Mononuclear cell (primary cell): ENCODE measurements around the gene SPCS1. TPM values are rescaled to one million over a fixed set of nuclear protein-coding genes. Genes with fewer than 3 reads are reported as not detected.
"Not testable (repeated sequence)": the region's sequence is repeated elsewhere in the genome, so short reads cannot be mapped to it uniquely, and the experiment has no call there.

ENCODE experiments used
- H3K27me3 ChIP-seq: 2 replicates; pipeline ENCODE4 v1.6.0; 2011; ENCODE audit warnings: low read length, control low read depth; ENCODE audit not compliant: insufficient read depth
- H3K4me1 ChIP-seq: 2 replicates; pipeline ENCODE4 v1.5.1; 2011; ENCODE audit warnings: mild to moderate bottlenecking, low read length, control low read depth; ENCODE audit not compliant: insufficient read depth
- H3K4me3 ChIP-seq: 2 replicates; pipeline ENCODE4 v1.5.1; 2011; ENCODE audit warnings: mild to moderate bottlenecking, low read length, moderate library complexity
- H3K9me3 ChIP-seq: 2 replicates; pipeline ENCODE4 v1.5.1; 2011; ENCODE audit warnings: low read depth, mild to moderate bottlenecking, control low read depth, low read length
- total RNA-seq: library from RNA; depleted of rRNA; stranded (reverse); fragments of >200 nt; gene quantifications from one replicate; pipeline ENCODE4 v1.2.3, GENCODE V29; 2012

SPCS1 gene
- 44.7 TPM for total RNA-seq

- Histone ChIP-seq H3K4me3 (peak within 1 kb of the TSS; percentile 95), H3K27me3 (no peaks in the 10 kb centered on the region), H3K9me3 (no peaks in the 10 kb centered on the region), H3K4me1 (peaks cover 55% of the 10 kb centered on the region)
Measured at GRCh38 chr3:52705688-52706686, at the start of gene SPCS1, which contains the start of gene GLT8D1. Gene SPCS1, plus strand, starts transcription at chr3:52706106. Its CDS starts 141 bp downstream, at chr3:52706247. Gene GLT8D1, minus strand, starts transcription at chr3:52705791. Its CDS starts 5,331 bp downstream, at chr3:52700460.

- Histone ChIP-seq H3K4me3 (no peak overlapping the region), H3K27me3 (no peaks in the 10 kb centered on the region), H3K4me1 (no peaks in the 10 kb centered on the region), H3K9me3 (no peaks in the 10 kb centered on the region)
Measured at GRCh38 chr3:52660046-52660445, 45.9 kb upstream of the SPCS1 start.

- Histone ChIP-seq H3K9me3 (no peaks in the 10 kb centered on the region), H3K4me3 (no peak overlapping the region), H3K27me3 (no peaks in the 10 kb centered on the region), H3K4me1 (no peaks in the 10 kb centered on the region)
Measured at GRCh38 chr3:52663098-52663497, 42.8 kb upstream of the SPCS1 start.

GRCh38 chr3:52670621-52671521 is 35.0 kb upstream of the SPCS1 start:
- no peaks in the 10 kb centered on the region for H3K9me3 ChIP-seq
- no peaks in the 10 kb centered on the region for H3K27me3 ChIP-seq
- peaks cover 29% of the 10 kb centered on the region for H3K4me1 ChIP-seq
- no peak overlapping the region for H3K4me3 ChIP-seq

GRCh38 chr3:52671676-52672075 is 34.2 kb upstream of the SPCS1 start:
- Histone ChIP-seq H3K4me3 (no peak overlapping the region), H3K27me3 (no peaks in the 10 kb centered on the region), H3K4me1 (peaks cover 29% of the 10 kb centered on the region), H3K9me3 (no peaks in the 10 kb centered on the region)

- not testable (repeated sequence) for H3K9me3 ChIP-seq, H3K27me3 ChIP-seq, H3K4me3 ChIP-seq
Measured at GRCh38 chr3:52676201-52676600, 29.7 kb upstream of the SPCS1 start.

GRCh38 chr3:52678265-52679198 is 27.4 kb upstream of the SPCS1 start:
- peaks cover 32% of the 10 kb centered on the region for H3K4me1 ChIP-seq
- no peak overlapping the region for H3K4me3 ChIP-seq
- no peaks in the 10 kb centered on the region for H3K27me3 ChIP-seq
- H3K9me3 ChIP-seq: no peaks in the 10 kb centered on the region

More at GRCh38 chr3:52676201-52676600, 29.7 kb upstream of the SPCS1 start:
- peaks cover 23% of the 10 kb centered on the region for H3K4me1 ChIP-seq

- H3K4me3 ChIP-seq: no peak overlapping the region
- H3K27me3 ChIP-seq: no peaks in the 10 kb centered on the region
- peaks cover 38% of the 10 kb centered on the region for H3K4me1 ChIP-seq
- H3K9me3 ChIP-seq: no peaks in the 10 kb centered on the region
Measured at GRCh38 chr3:52679199-52679538, 26.7 kb upstream of the SPCS1 start.

- H3K9me3 ChIP-seq: no peaks in the 10 kb centered on the region
- H3K4me1 ChIP-seq: peaks cover 42% of the 10 kb centered on the region
- no peak overlapping the region for H3K4me3 ChIP-seq
- no peaks in the 10 kb centered on the region for H3K27me3 ChIP-seq
Measured at GRCh38 chr3:52679811-52680210, 26.1 kb upstream of the SPCS1 start.

- H3K27me3 ChIP-seq: no peaks in the 10 kb centered on the region
- no peak overlapping the region for H3K4me3 ChIP-seq
- H3K4me1 ChIP-seq: peaks cover 48% of the 10 kb centered on the region
- H3K9me3 ChIP-seq: no peaks in the 10 kb centered on the region
Measured at GRCh38 chr3:52681596-52681995, 24.3 kb upstream of the SPCS1 start.

- peaks cover 52% of the 10 kb centered on the region for H3K4me1 ChIP-seq
- no peak overlapping the region for H3K4me3 ChIP-seq
- no peaks in the 10 kb centered on the region for H3K27me3 ChIP-seq
- no peaks in the 10 kb centered on the region for H3K9me3 ChIP-seq
Measured at GRCh38 chr3:52682016-52682415, 23.9 kb upstream of the SPCS1 start.

GRCh38 chr3:52683611-52684010 is 22.3 kb upstream of the SPCS1 start:
- Histone ChIP-seq H3K9me3 (no peaks in the 10 kb centered on the region), H3K4me1 (peaks cover 58% of the 10 kb centered on the region), H3K27me3 (no peaks in the 10 kb centered on the region)

GRCh38 chr3:52684184-52684583 is 21.7 kb upstream of the SPCS1 start:
- Histone ChIP-seq H3K4me3 (no peak overlapping the region), H3K9me3 (no peaks in the 10 kb centered on the region), H3K27me3 (no peaks in the 10 kb centered on the region), H3K4me1 (peaks cover 58% of the 10 kb centered on the region)

More at GRCh38 chr3:52683611-52684010, 22.3 kb upstream of the SPCS1 start:
- H3K4me3 ChIP-seq: no peak overlapping the region

- Histone ChIP-seq H3K4me1 (peaks cover 54% of the 10 kb centered on the region), H3K27me3 (no peaks in the 10 kb centered on the region), H3K9me3 (no peaks in the 10 kb centered on the region), H3K4me3 (peak overlapping the region; percentile 69)
Measured at GRCh38 chr3:52685285-52685708, 20.6 kb upstream of the SPCS1 start.
